ENCODE data around the gene ANKMY2.
"Not testable (repeated sequence)": the region's sequence is repeated elsewhere in the genome, so short reads cannot be mapped to it uniquely, and the experiment has no call there.

Gene ANKMY2

DNA sequence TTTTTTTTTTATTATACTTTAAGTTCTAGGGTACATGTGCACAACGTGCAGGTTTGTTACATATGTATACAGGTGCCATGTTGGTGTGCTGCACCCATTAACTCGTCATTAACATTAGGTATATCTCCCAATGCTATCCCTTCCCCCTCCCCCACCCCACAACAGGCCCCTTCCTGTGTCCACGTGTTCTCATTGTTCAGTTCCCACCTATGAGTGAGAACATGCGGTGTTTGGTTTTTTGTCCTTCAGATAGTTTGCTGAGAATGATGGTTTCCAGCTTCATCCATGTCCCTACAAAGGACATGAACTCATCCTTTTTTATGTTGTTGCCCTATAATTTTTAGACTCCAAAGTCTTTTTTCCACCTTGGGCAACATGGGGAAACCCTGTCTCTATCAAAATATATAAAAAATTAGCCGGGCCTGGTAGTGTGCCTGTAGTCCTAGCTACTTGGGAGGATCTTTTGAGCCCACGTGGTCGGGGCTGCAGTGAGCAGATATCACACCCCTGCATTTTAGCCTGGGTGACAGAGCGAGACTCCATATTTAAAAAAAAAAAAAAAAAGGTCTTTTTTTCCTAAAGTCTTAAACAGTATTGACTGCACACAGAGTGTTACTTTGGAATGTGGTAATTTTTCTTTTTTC lies 14.4 kb upstream of the ANKMY2 start:
- not testable (repeated sequence) for DNase-seq (ENCODE audit: low read depth)

DNA sequence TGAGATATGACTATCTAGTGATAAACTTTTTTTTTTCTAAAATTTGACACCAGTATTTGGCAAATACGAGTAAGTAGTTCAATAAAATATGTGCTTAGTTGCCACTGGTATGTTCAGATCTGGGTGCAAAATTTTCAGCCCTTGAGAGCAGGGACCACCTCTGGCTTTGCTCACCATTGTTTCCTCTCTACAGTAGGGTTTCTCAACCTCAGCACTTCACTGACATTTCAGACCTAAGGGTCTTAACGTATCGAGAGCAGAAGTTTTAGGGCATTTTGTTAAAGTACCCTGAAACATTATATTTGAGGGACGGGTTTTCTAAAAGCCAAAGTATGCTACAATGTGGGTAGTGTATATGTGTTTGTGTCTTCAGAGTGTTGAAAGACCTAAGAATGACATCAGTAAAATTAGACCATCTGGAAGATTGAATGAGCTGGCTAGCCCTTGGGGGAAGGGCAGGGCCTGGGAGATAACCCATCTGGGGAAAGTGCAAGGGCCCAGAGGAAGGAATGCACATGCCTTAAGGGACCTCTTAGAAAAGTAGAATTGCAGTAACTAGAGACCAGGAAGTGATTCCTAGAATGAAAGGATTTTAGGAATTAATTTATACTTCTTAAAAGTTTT lies 12.2 kb upstream of the ANKMY2 start:
- DNase-seq (ENCODE audit: low read depth), result peak; percentile 93

- DNase-seq (ENCODE audit: low read depth), result no peak
Observed at GRCh38 chr7:16656141-16656540, 10.6 kb upstream of the ANKMY2 start.

- no peak for DNase-seq (ENCODE audit: low read depth)
Observed at GRCh38 chr7:16655394-16655793, 9.8 kb upstream of the ANKMY2 start.

DNA sequence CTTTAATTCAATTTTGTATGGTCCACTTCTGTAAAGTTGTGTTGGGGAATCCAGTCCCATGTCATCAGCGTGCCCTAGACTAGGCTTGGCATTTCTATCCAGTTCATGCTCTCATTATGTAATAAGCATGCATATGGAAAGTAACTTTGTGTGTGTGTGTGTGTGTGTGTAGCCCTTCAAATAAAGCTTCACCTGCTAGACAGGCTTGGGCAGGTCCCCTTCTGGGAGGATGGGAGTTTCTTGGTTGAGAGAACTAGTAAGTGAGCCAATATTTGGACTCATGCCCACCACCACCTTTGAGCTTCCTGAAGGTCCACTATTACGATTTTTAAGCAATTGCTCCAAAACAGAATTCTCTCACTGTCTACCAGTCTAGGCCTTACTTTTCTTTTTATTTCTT lies 7.3 kb upstream of the ANKMY2 start:
- no peak for DNase-seq (ENCODE audit: low read depth)

DNA sequence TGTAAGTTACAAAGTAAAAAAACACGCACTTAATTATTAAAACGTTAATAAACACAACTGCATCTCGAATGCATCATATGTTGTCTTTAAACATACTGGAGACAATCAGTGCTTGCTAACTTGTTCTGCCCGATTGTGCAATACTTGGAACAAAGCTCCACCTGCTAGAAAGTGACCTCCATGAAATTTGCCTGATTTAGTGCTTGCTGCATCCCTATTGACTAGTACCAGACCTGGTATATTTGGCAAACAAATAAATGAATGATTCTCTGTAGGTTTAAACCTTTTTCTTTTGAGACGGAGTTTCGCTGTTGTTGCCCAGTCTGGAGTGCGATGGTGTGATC lies 6.7 kb upstream of the ANKMY2 start:
- DNase-seq (ENCODE audit: low read depth), result no peak

DNA sequence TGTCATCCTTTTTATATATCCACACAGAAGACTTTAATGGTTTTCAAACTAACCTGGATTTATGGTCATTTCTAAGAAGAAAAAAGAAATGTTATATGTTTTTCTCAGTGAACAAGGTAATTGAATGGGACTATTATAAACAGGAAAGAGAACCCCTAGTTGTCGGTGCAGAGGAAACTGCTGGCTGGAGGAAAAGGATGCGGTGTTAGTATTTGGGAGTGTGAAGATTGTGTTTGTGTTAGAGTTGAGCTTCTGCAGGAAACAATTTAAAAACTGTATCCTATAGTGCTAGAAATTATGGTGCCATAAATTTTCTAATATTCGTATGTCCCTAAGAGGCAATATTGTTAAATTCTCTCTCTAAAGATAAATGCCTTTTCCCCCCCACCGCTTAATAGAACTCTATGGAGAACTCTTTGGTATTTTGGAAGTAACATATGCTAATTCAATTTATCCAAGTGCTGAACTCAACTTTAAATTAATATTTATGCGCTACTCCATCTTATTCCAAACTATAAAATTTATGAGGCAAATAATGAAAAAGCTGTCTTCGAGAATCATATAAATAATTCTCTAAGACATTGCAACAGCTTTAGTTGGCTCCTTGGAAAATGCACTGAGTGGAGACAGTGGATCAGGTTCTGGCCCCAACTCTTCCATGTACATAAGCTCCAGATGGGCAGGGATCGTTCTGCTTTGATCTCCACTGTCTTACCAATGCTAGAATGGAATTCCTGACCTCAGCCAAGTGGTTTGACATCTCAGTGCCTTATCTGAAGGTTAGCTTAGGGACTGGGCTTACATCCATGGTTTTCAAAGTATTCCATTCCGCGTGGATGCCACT lies 6.1 kb upstream of the ANKMY2 start:
- no peak for DNase-seq (ENCODE audit: low read depth)

DNA sequence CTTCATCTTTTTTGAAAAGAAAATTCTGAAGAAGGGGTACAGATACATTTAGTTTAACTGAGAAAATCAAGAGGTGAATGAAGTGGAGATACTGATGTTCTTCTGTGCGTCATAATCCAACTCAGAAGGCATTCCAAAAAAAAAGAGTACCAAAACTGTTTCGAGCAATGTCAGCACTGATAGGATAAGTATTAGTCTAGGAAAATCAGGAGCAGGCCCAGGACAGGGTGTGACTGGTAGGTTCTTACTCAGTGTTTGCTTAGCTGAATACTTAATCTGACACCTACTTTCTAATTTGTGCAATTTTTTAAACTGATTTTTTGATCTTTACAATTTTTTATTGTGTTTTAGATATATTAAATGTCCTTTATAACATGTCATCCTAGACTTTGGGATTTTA lies 4.7 kb upstream of the ANKMY2 start:
- DNase-seq (ENCODE audit: low read depth), result no peak

GRCh38 chr7:16649196-16649595 lies 3.6 kb upstream of the ANKMY2 start:
- DNase-seq (ENCODE audit: low read depth), result no peak

GRCh38 chr7:16648551-16648950 lies 3.0 kb upstream of the ANKMY2 start:
- DNase-seq (ENCODE audit: low read depth), result no peak

DNA sequence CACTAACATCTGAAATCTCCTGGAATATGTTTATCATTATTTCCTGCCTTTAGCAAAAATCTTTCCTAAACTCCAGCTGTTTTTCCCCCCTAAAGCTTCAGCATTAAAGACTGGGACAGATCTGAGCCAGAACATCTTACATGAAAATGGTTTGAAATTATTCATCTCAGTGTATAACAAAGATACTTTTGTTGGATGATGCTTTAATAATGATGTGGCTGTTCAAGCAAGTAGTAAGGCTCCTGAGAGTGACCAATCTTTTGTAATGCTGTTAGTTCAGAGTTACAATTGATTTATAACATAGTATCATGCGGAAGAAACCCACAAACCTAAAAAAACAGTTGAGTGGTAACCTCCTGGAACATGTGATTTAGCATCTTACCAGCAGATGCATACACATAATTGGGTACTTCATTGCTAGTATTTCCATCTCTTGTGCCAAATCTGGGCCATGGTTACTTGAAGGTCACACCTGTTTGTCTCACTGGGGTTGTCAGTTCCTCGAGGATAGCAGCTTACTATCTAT lies 1.9 kb upstream of the ANKMY2 start:
- no peak for DNase-seq (ENCODE audit: low read depth)

- peak; percentile 20 for DNase-seq (ENCODE audit: low read depth)
Observed at GRCh38 chr7:16646472-16647072, 1.0 kb upstream of the ANKMY2 start.

- DNase-seq (ENCODE audit: low read depth), result peak; percentile 25
Observed at GRCh38 chr7:16644636-16645592, 640 bp downstream of the ANKMY2 start.

- DNase-seq (ENCODE audit: low read depth), result no peak
Observed at GRCh38 chr7:16644157-16644556, 1.4 kb downstream of the ANKMY2 start.

DNA sequence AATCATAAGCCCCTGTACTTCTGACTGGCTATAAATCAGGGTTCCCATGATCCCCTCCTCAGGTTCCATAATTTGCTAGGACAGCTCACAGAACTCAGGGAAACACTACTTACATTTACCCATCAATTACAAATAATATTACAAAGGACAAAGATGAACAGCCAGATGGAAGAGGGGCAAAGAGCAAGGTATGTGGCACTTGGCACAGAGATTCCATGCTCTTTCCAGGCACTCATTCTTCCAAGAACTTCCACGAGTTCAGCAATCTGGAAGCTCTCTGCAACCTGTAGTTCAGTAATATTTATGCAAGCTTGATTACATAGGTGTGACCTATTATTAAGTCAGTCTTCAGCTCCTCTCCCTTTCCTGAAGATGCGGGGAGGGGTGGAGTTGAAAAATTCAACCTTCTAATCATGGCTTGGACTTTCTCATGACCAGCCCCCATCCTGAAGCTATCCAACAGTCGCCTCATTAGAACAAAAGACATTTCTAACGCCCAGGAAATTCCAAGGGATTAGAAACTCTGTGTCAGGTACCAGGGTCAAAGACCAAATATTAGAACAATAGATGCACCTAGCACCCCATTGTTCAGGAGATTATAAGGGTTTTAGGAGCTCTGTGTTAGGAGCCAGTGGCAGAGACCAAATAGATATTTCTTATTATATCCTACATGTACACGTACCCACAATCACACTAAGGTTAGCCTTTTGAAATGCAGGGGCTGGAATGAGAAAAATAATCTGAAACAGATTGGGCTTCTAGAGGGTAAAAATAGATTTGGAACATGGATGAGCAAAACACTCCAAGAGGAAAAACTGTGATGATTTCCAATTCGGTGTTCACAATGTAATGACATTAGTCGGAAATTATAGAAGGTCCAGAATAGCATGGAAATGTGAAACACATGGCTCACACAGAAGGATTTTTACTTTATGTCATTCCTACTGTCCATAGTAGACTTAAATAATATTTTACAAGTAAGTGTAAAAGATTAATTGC lies 7.0 kb downstream of the ANKMY2 start:
- no peak for DNase-seq (ENCODE audit: low read depth)

GRCh38 chr7:16637379-16637778 lies 8.2 kb downstream of the ANKMY2 start:
- no peak for DNase-seq (ENCODE audit: low read depth)

- DNase-seq (ENCODE audit: low read depth), result no peak
Observed at GRCh38 chr7:16636555-16637101, 8.9 kb downstream of the ANKMY2 start.

DNA sequence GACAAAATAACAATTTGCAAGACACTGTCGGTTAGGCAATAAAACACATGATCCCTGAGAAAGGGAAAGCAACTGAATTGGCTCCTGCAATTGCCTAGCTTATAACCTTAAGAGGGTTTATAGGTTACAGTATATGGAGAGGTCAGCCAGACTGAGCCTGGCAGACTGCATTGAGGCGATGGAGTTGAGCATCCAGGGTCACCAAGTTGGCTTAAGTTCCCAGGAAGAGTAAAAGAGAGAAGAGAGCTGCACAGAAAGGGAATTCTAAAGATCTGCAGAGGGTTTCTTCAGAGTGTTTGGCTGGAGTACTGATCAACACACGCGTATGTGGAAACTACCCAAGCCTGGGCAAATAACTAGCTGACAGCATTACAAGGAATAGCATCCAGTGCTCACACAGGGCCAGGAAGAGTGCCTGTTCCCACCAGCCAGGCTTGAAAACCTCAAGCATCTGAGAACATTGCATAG lies 11.2 kb downstream of the ANKMY2 start:
- no peak for DNase-seq (ENCODE audit: low read depth)

DNA sequence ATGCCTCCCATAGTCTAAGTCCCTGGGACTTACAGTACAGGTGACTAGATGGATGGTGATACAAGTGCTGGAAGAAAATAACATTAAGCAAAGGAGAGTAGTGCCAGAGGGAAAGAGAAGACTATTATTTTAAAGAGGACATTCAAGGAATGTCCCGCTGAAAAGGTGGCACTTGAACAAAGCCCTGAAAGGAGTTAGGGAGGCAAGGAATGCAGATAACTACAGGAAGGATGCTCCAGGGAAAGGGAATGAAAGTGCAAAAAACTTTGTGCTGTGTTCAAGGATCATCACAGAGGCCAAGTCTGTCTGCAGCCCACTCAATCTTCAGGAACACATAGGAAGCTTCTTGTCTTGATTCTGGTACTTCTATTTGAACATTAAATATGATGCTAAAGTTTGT lies 14.9 kb downstream of the ANKMY2 start:
- no peak for DNase-seq (ENCODE audit: low read depth)

DNA sequence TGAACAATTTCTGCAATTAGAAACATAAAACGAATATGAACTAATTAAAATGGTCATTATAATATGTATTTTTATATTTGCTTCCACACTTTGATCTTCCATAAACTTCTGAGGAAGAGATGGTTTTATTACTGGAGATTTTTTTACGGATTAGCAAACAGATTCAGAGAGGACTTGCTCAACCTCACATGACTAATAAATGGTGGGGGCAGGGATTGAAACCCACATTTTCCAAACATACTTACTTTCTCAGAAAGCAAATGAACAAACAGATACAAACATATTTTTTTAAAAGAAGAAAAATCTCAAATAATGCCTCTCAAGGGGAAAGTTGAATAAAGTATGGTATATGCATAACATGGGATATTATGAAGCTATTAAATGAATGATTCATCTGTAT lies 18.3 kb downstream of the ANKMY2 start:
- no peak for DNase-seq (ENCODE audit: low read depth)
